Measurements from ENCODE around the gene WFS1.

Gene WFS1

GRCh38 chr4:6347511-6348045, 77.9 kb downstream of the WFS1 start:
- H3K4me3 ChIP-seq (ENCODE audit: low read length, poor library complexity, severe bottlenecking) = no peak overlapping the region
- H3K79me2 ChIP-seq (ENCODE audit: insufficient read depth, low read length) = no peaks in the 10 kb centered on the region
- TF ChIP-seq, protein P1, sequence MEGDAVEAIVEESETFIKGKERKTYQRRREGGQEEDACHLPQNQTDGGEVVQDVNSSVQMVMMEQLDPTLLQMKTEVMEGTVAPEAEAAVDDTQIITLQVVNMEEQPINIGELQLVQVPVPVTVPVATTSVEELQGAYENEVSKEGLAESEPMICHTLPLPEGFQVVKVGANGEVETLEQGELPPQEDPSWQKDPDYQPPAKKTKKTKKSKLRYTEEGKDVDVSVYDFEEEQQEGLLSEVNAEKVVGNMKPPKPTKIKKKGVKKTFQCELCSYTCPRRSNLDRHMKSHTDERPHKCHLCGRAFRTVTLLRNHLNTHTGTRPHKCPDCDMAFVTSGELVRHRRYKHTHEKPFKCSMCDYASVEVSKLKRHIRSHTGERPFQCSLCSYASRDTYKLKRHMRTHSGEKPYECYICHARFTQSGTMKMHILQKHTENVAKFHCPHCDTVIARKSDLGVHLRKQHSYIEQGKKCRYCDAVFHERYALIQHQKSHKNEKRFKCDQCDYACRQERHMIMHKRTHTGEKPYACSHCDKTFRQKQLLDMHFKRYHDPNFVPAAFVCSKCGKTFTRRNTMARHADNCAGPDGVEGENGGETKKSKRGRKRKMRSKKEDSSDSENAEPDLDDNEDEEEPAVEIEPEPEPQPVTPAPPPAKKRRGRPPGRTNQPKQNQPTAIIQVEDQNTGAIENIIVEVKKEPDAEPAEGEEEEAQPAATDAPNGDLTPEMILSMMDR (conservative IDR thresholded peaks at IDR 0.05; ENCODE audit: low read length) = no peak
- TF ChIP-seq EZH2phosphoT487 (IDR thresholded peaks at IDR 0.05; ENCODE audit: borderline replicate concordance) = no peak
- H3K9me2 ChIP-seq (replicated peaks; ENCODE audit: low read depth, low read length) = no peaks in the 10 kb centered on the region
- H3K27me3 ChIP-seq (ENCODE audit: insufficient read depth, low read length, poor library complexity, severe bottlenecking) = no peaks in the 10 kb centered on the region
- H3K4me1 ChIP-seq (ENCODE audit: insufficient read depth, low read length, poor library complexity, severe bottlenecking) = no peaks in the 10 kb centered on the region
- no peak overlapping the region for H3K9ac ChIP-seq (ENCODE audit: low read depth, low read length, poor library complexity, severe bottlenecking)
- H3K36me3 ChIP-seq (ENCODE audit: insufficient read depth, low read length) = no peaks in the 10 kb centered on the region
- no peaks in the 10 kb centered on the region for H4K20me1 ChIP-seq (ENCODE audit: insufficient read depth, low read length, poor library complexity, severe bottlenecking)
- H3K9me3 ChIP-seq (ENCODE audit: insufficient read depth, low read depth, low read length) = no peaks in the 10 kb centered on the region
- no peak overlapping the region for H2AFZ ChIP-seq (ENCODE audit: low read length)
- no peaks in the 10 kb centered on the region for H3F3A ChIP-seq (ENCODE audit: low read depth)
- H3K4me2 ChIP-seq (ENCODE audit: low read depth, low read length, poor library complexity, severe bottlenecking) = no peak overlapping the region

GRCh38 chr4:6348408-6348807, 78.8 kb downstream of the WFS1 start:
- H3K9me3 ChIP-seq (ENCODE audit: insufficient read depth, low read depth, low read length) = no peaks in the 10 kb centered on the region
- no peak overlapping the region for H2AFZ ChIP-seq (ENCODE audit: low read length)
- H3K27me3 ChIP-seq (ENCODE audit: insufficient read depth, low read length, poor library complexity, severe bottlenecking) = no peaks in the 10 kb centered on the region
- H3K36me3 ChIP-seq (ENCODE audit: insufficient read depth, low read length) = no peaks in the 10 kb centered on the region
- TF ChIP-seq, protein P1 (conservative IDR thresholded peaks at IDR 0.05; ENCODE audit: low read length) = no peak
- no peak for TF ChIP-seq EZH2phosphoT487 (IDR thresholded peaks at IDR 0.05; ENCODE audit: borderline replicate concordance)
- H3K4me2 ChIP-seq (ENCODE audit: low read depth, low read length, poor library complexity, severe bottlenecking) = no peak overlapping the region
- H3K9me2 ChIP-seq (replicated peaks; ENCODE audit: low read depth, low read length) = no peaks in the 10 kb centered on the region
- no peaks in the 10 kb centered on the region for H3K79me2 ChIP-seq (ENCODE audit: insufficient read depth, low read length)
- no peak overlapping the region for H3K4me3 ChIP-seq (ENCODE audit: low read length, poor library complexity, severe bottlenecking)
- H3F3A ChIP-seq (ENCODE audit: low read depth) = no peaks in the 10 kb centered on the region
- no peak overlapping the region for H3K9ac ChIP-seq (ENCODE audit: low read depth, low read length, poor library complexity, severe bottlenecking)
- no peaks in the 10 kb centered on the region for H3K4me1 ChIP-seq (ENCODE audit: insufficient read depth, low read length, poor library complexity, severe bottlenecking)
- no peaks in the 10 kb centered on the region for H4K20me1 ChIP-seq (ENCODE audit: insufficient read depth, low read length, poor library complexity, severe bottlenecking)

DNA sequence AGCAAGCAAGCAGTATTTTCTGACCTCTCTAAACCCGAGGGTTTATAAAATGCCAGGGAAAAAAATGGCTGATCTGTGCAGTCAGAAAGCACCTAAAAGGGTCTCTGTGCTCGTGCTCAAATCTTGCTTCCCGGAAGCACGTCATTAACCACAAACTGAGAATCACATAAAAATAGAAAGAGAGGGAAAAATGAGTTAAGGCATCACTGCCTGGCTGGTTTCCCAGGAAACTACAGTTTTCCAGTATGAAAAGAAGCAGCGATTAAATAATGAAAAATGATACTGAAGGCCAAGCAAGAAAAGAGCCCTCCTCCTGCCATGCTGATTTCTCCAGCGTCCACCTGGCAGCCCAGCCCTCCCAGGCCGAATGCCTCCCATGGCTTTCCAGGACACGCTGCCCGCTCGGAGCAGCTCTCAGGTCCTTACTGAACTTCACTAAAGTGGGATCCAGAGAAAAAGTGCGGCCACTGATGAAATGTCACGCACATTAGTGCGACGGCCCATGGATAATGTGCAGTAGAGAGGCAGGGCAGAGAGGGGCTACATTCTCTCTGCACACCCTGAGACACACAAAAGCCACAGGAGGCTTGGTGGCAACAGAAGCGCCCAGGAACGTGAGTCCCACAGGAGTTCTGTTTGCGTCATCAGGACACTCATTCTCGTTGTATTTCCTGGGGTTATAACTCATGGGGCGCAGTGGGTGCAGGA, 80.4 kb downstream of the WFS1 start:
- no peak for TF ChIP-seq EZH2phosphoT487 (IDR thresholded peaks at IDR 0.05; ENCODE audit: borderline replicate concordance)
- TF ChIP-seq, protein P1 (conservative IDR thresholded peaks at IDR 0.05; ENCODE audit: low read length) = no peak
- H3K36me3 ChIP-seq (ENCODE audit: insufficient read depth, low read length) = no peaks in the 10 kb centered on the region
- H3K79me2 ChIP-seq (ENCODE audit: insufficient read depth, low read length) = no peaks in the 10 kb centered on the region
- H3K4me1 ChIP-seq (ENCODE audit: insufficient read depth, low read length, poor library complexity, severe bottlenecking) = peaks cover 10% of the 10 kb centered on the region
- H2AFZ ChIP-seq (ENCODE audit: low read length) = no peak overlapping the region
- H3K27me3 ChIP-seq (ENCODE audit: insufficient read depth, low read length, poor library complexity, severe bottlenecking) = no peaks in the 10 kb centered on the region
- no peaks in the 10 kb centered on the region for H4K20me1 ChIP-seq (ENCODE audit: insufficient read depth, low read length, poor library complexity, severe bottlenecking)
- H3K9ac ChIP-seq (ENCODE audit: low read depth, low read length, poor library complexity, severe bottlenecking) = no peak overlapping the region
- no peak overlapping the region for H3K4me2 ChIP-seq (ENCODE audit: low read depth, low read length, poor library complexity, severe bottlenecking)
- H3F3A ChIP-seq (ENCODE audit: low read depth) = no peaks in the 10 kb centered on the region
- no peaks in the 10 kb centered on the region for H3K9me3 ChIP-seq (ENCODE audit: insufficient read depth, low read depth, low read length)
- H3K4me3 ChIP-seq (ENCODE audit: low read length, poor library complexity, severe bottlenecking) = no peak overlapping the region
- no peaks in the 10 kb centered on the region for H3K9me2 ChIP-seq (replicated peaks; ENCODE audit: low read depth, low read length)

Data from Loucy (cell line).